GM21381 (cell line): ENCODE data around the gene METTL14.
A peak's percentile ranks its signal among the peaks of the same experiment; 100 is the strongest.

Source experiments
- ATAC-seq: cut with Tn5 transposase; IDR thresholded peaks from one replicate; pipeline ENCODE4 v1.9.1; 2021; ENCODE audit warnings: mild to moderate bottlenecking, moderate library complexity; ENCODE audit not compliant: unreplicated experiment

METTL14 gene

GRCh38 chr4:118756958-118757357 lies 71.8 kb downstream of the METTL14 start:
- no peak for ATAC-seq

GRCh38 chr4:118757761-118758251 lies 72.6 kb downstream of the METTL14 start:
- no peak for ATAC-seq

GRCh38 chr4:118758293-118758692 lies 73.1 kb downstream of the METTL14 start:
- ATAC-seq = no peak

GRCh38 chr4:118759481-118759880 lies 74.3 kb downstream of the METTL14 start:
- ATAC-seq = no peak

- ATAC-seq = peak; percentile 30
These were observed 74.9 kb downstream of the METTL14 start for GRCh38 chr4:118760092-118760491.

GRCh38 chr4:118760493-118760892 lies 75.3 kb downstream of the METTL14 start:
- peak; percentile 93 for ATAC-seq

GRCh38 chr4:118761397-118762016 lies 76.3 kb downstream of the METTL14 start:
- no peak for ATAC-seq

- no peak for ATAC-seq
These were observed 77.0 kb downstream of the METTL14 start for GRCh38 chr4:118762155-118762554.

GRCh38 chr4:118762730-118763477 lies 77.7 kb downstream of the METTL14 start:
- ATAC-seq = no peak
